ENCODE measurements around the gene PRKCB.

PRKCB gene

DNA sequence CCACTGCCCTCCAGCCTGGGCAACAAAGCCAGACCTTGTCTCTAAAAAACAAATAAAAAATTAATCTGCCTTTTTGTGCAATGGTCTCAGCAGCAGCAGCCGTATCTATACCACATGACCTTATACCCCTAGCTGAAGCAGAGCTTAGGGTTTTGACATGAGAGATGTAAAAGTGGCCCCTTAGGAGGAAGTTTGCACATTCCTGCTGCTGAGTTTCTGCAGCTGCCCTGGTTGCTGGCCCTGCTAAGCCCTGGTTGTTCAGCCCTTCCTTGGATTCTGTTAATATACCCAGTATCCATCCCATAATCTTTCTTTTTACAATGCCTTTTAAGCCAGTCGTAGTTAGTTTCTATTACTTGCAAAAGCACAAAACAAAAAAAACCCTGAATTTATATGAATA, 33.0 kb upstream of the PRKCB start:
- no peak overlapping the region for H3K4me3 ChIP-seq (ENCODE audit: low read depth, low read length)
- TF ChIP-seq, protein P1, sequence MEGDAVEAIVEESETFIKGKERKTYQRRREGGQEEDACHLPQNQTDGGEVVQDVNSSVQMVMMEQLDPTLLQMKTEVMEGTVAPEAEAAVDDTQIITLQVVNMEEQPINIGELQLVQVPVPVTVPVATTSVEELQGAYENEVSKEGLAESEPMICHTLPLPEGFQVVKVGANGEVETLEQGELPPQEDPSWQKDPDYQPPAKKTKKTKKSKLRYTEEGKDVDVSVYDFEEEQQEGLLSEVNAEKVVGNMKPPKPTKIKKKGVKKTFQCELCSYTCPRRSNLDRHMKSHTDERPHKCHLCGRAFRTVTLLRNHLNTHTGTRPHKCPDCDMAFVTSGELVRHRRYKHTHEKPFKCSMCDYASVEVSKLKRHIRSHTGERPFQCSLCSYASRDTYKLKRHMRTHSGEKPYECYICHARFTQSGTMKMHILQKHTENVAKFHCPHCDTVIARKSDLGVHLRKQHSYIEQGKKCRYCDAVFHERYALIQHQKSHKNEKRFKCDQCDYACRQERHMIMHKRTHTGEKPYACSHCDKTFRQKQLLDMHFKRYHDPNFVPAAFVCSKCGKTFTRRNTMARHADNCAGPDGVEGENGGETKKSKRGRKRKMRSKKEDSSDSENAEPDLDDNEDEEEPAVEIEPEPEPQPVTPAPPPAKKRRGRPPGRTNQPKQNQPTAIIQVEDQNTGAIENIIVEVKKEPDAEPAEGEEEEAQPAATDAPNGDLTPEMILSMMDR (IDR thresholded peaks at IDR 0.05; ENCODE audit: low read depth, low read length) = no peak
- DNase-seq (ENCODE audit: low read depth, low spot score) = no peak
- in situ Hi-C loops (cut with HindIII; ENCODE audit: low sequenced_read_pairs) = no loop called here

DNA sequence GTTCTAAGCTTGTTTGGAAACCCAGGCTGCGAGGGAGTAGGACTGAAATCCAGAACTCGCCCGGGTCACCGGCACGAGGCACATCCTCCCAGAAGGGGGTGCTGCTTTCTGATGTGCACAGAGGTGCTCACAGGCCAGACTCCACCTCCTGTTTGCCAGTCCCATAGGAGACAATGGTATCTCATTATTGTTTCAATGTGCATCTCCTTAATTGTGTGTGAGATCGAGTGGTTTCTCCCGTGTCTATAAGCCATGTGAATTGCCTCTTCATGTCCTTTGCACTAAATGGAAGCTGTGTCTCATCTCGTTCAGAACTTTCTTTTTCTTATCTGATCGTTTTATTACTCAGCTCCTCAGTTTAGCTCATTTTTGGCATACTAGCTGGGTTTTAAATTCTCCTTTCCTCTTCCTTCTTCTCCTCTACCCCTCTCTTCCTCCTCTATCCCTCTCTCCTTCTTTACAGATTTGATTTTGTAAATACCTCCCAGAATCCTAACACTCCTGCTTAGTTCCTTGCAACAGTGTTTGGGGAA, 32.1 kb upstream of the PRKCB start:
- TF ChIP-seq, protein P1 (IDR thresholded peaks at IDR 0.05; ENCODE audit: low read depth, low read length) = peak; percentile 31
- DNase-seq (ENCODE audit: low read depth, low spot score) = no peak
- no peak overlapping the region for H3K4me3 ChIP-seq (ENCODE audit: low read depth, low read length)
- in situ Hi-C loops (cut with HindIII; ENCODE audit: low sequenced_read_pairs) = no loop called here

DNA sequence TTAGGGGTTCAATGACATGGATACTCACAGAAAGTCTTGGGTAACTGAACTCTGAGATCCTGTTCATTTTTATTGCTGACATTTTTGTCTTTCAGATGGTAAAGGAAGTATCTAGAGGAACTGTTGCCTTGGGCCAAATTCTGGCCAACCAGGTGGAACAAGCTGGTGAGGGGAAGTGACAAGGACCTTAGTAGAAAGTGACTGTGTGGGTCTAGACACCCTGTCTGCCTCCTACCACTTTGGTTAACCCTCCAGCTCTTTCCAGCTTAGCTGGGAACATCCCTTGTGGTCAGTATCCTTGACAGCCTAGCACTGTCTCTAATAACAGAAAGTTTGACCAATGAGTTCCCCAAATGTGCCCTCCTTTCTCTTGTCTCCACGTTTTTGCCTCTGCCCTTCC, 28.8 kb upstream of the PRKCB start:
- H3K4me3 ChIP-seq (ENCODE audit: low read depth, low read length) = no peak overlapping the region
- in situ Hi-C loops (cut with HindIII; ENCODE audit: low sequenced_read_pairs) = no loop called here
- DNase-seq (ENCODE audit: low read depth, low spot score) = no peak
- TF ChIP-seq, protein P1 (IDR thresholded peaks at IDR 0.05; ENCODE audit: low read depth, low read length) = no peak

DNA sequence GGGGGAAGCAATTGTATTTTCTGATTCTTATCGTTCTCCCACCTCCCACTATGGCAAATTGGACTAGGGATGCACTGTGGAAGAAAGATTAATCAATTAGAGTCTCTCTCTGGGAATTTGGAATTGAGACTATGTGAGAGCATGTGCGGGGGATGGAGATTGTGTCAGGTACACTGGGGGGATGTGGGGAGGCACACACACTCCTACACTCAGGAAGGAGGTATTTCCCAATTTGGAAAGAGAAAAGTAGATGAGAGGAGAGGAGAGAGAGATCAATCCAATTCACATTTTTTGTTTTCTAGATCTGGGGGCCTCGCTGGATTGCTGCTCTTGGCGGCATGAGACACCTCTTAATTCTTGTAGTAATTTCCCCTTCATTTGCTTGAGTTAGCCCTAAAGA, 14.3 kb upstream of the PRKCB start:
- in situ Hi-C loops (cut with HindIII; ENCODE audit: low sequenced_read_pairs) = no loop called here
- no peak for DNase-seq (ENCODE audit: low read depth, low spot score)
- H3K4me3 ChIP-seq (ENCODE audit: low read depth, low read length) = no peak overlapping the region
- TF ChIP-seq, protein P1 (IDR thresholded peaks at IDR 0.05; ENCODE audit: low read depth, low read length) = no peak

DNA sequence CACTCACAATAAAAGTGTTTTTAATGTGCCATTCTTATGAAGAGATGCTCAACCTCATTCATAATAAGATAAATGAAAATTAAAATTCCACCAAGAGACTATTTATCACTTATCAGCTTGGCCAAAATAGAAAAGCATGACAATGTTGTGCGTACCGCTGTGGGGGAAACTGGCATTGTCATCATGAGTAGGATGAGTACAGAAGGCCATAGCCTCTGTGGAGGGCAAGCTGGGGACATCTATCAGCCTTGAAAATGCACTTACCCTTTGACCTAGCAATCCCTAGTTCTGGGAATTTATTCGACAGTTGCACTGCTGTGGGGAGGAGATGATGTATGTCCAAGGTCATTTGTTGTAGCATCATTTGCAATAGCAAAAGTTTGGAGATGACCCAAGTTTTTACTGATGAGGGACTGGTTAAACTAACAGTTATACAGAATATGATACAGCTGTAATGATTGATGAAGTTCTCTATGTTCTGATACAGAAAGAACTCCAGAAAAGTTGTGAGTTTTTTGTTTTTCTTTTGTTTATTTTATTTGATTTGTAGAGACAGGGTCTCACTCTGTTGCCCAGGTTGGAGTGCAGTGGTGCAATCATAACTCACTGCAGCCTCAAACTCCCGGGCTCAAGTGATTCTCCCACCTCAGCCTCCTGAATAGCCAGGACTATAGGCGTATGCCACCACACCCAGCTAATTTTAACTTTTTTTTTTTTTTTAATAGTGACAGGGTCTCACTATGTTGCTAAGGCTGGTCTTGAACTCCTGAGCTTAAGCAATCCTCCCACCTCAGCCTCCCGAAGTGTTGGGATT, 13.7 kb upstream of the PRKCB start:
- TF ChIP-seq, protein P1 (IDR thresholded peaks at IDR 0.05; ENCODE audit: low read depth, low read length) = no peak
- no peak for DNase-seq (ENCODE audit: low read depth, low spot score)
- in situ Hi-C loops (cut with HindIII; ENCODE audit: low sequenced_read_pairs) = no loop called here
- H3K4me3 ChIP-seq (ENCODE audit: low read depth, low read length) = no peak overlapping the region

DNA sequence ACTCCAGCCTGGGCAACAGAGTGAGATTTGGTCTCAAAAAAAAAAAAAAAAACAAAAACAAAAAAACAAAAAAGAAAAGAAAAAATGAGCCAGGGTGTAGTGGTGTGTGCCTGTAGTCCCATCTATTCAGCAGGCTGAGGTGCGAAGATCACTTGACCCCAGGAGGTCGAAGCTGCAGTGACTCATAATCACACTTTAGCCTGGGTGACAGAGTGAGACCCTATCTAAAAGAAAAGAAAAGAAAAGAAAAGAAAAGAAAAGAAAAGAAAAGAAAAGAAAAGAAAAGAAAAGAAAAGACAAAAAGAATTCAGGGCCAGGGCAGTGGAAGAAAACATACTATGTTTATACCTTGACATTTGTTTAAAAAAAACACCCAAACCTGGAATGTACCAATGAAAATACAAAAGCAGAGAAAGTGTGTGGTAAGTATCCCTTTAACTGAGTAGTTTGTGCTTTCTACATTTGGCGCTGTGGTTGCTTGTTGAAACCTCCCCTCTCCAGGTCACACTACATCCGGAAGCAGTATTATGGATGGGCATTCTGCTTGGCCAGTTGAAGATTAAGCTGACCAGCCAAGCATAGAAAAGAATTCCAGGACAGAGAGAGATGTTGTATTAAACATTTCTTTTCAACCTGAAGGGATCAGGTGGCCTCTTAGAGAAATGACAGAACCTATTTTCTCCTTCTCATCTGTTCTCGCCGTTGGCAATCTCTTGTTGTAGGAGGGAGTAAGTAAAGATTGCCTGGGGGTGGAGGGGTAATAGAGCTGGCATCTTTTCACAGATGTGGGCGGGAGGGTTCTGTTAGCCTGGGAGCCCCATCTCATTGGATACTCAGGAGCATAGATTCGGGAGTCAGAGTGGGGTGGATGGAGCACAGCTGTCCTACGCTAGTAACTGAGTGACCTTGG, 12.1 kb upstream of the PRKCB start:
- no peak for DNase-seq (ENCODE audit: low read depth, low spot score)
- TF ChIP-seq, protein P1 (IDR thresholded peaks at IDR 0.05; ENCODE audit: low read depth, low read length) = no peak
- in situ Hi-C loops (cut with HindIII; ENCODE audit: low sequenced_read_pairs) = no loop called here
- no peak overlapping the region for H3K4me3 ChIP-seq (ENCODE audit: low read depth, low read length)

Measured in astrocyte of the spinal cord (primary cell).